COLO668 (cell line): Measurements from ENCODE around the gene KAT7.
A peak's percentile ranks its signal among the peaks of the same experiment; 100 is the strongest.

Experiments
- DNase-seq: peaks from one replicate; lab custom pipeline; 2025; ENCODE audit not compliant: unreplicated experiment; lab: John Stamatoyannopoulos, UW

KAT7 gene

GRCh38 chr17:49760296-49760695, 28.2 kb upstream of the KAT7 start:
- DNase-seq: no peak

DNA sequence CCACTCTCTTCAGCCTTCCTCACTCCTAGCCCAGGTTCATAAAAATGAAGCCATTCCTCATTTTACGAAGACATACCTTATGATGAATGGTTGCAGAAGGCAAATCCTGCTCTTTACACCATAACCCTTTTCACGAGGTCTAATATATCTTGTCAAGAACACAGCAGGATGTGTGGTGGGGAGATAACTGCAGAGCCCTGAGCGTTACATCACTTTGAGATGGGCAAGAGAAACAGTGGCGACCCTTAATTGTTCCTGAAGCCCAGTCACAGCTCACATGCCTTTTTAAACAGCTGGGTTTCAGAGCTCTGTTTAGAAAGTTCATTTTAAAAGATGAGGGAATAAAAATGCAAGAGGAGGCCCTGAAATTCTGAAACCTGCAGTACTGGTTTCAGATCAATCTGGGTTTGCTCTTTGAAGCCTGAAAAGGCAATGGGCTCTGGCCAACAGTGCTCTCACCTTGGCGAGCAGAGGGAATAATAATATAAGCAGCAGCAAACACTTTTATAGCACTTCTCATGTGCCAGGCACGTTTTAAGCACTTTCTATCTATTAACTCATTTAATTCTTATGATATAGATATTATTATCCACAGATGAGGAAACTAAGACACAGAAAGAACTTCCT, 27.4 kb upstream of the KAT7 start:
- DNase-seq: no peak

DNA sequence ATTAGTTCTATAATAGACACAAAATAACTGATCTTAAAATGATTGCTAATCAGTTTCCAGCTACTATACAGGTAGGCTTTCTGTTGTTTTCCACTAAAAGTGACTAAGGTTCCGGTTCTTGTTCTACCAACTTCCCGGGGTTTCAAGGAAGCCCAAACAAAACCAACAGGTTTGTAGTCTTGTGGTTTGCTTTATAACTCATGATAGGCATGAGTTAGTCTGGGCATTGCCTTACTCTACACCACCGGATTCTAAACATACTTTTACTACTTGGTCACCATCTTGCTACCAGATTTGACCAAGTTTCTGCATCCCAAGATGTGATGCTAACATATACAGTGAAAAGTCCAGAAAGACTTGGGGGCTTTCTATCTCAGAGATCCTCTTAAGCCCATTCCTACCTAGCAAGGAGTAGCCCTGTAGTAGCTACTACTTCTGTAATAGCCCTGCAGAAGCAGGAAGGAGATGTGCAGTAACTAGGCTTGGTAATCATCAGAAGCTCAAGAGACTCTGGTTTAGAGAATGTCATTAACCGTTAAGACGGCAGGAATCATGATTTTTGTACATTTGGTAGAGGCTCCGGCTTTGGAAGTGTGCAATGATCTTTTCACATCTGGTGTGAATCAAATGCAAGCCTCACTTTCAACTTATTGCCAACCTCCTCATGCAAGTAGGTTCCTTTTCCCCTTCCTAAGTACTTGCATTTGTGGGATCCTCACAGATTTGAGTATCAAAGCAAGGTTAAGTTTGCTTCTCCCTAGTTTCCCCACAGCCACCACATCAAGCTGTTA, 26.1 kb upstream of the KAT7 start:
- no peak for DNase-seq

- DNase-seq: peak; percentile 79
Observed at GRCh38 chr17:49763735-49764558, 24.5 kb upstream of the KAT7 start, which contains the start of gene FAM117A. FAM117A (minus strand) TSS chr17:49764131; CDS start chr17:49764087, 44 bp downstream.

GRCh38 chr17:49764559-49765180, 23.8 kb upstream of the KAT7 start:
- no peak for DNase-seq

DNA sequence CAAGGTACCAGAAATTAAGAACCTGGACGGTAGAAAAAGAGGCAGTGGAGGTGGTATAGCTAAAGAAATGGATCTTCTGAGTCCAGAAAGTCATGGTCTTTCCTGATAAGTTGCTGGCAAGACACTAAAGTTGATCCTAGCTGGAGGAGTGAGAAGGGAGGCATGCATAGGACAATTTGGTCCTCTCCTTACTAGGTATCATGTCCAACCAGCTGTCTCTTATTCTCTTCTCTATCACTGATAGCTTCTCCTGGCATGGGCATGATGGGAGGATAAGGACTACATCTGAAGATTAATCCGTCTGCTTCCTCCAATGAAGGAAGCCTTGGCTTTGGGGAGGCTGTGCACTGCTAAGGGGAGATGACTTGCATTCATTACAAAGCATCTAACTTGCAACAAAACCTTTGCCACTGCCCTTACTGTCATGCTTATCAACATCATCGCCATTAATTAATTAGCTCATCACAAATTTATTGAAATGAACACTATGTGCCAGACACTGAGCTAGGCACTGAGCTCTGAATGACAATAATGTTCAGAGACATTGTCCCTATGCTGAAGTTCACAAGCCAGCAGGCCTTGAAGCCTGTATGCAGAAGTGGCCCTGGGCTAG, 21.5 kb upstream of the KAT7 start:
- no peak for DNase-seq

GRCh38 chr17:49775546-49776260, 12.8 kb upstream of the KAT7 start:
- no peak for DNase-seq

DNA sequence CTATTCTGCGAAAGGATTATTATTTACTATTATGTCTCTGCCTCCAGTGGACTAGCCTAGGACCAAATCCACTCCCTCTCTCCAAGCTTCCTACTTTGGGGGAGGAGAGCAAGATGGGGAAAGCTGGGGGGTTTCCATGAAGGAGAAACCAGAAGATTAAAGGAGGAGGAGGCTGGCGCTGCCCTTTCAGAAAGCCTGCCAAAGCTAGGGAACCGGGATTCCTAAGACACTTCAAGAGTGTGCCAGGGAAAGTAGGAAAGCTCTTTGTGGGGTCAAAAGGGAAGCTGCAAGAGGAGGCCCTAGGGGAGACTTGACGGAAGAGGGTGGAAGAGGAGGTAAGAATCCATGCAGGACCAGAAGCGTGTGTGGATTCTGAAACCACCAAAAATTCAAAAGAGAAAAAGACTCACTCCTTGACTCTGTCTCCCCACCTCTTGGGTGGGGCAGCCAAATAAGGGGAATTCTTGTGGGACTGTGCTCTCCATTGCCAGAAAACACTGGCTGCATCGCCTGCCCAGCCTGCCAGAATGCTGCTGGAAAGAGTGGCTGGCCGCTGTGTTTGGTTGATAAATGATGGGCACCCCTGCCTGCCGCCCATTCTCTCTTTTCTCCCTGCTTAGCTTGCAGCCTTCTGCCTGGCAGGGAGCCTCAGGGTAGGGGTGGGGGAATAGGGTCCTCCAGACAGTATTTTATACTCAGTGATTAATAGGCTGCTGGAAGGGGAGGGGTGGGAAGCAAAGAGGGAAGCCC, 11.8 kb upstream of the KAT7 start:
- DNase-seq: no peak

DNA sequence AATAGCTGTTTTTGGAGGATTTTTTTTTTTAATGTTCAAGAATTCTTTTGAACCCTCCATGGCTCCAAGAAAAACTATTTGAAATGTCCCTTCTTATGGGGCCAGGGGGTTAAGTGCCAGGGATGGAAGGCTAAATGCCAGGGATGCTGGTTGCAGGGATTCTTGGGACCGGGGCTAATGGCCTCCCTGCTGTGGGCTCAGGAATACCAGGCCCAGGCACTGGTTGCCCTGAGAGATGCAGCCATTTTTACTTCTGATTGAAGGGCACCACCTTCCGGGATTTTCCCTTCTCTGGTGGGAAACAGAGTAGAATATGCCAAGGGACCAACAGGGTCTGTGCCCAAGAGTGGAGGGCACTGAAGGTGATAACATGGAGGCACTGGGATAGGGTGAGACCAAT, 10.9 kb upstream of the KAT7 start:
- no peak for DNase-seq

- DNase-seq: no peak
Observed at GRCh38 chr17:49779156-49779738, 9.2 kb upstream of the KAT7 start.

- DNase-seq: peak; percentile 2
Observed at GRCh38 chr17:49779739-49780231, 8.7 kb upstream of the KAT7 start.

DNA sequence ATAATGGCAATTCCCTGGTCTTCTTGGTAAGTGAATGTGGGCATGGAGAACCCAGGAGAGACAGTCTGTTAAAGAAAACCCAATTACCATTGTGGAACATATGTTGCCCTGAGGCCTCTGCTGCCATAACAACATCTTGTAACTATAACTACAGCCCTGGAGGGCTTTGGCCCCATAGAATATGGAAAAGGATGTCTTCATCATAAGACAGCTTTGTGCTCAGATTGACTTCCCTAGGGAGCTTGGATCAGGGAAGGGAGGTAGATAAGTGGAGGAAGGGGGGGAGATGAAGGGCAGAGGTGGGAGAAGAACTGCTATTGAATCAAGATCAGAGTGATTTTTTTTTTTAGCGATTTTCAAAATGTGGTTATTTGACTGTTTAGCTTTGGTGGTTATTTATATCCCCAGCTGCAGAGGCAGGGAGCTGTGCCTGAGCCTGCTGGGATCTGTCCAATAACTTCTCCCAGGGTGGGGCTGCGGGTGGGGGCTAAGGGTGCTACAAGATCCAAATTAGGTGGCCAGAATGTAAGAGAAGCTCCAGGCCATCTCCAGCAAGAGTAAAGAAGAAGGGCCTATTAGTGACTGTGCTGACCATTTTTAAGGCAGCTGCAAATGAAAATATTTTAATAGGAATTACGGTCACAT, 5.3 kb upstream of the KAT7 start:
- DNase-seq: no peak

DNA sequence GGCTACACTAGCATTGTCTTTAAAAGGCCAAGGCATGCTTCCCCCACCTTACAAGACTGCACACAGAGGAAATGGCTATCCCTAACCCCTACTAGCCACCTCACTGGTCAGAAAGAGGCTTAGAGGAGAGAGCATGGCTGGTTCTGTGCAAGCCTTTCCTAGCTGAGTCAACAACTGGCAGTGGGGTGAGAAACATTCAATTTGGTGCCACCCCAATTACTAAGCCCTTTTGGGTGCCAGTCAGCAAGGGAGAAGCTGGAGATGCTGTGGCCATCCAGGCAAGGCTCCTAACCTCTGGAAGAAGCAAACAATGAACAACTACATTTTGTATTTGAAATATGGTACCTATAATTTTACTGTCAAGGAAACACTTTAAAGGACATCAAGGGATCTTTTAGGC, 4.7 kb upstream of the KAT7 start:
- no peak for DNase-seq

- DNase-seq: no peak
Observed at GRCh38 chr17:49784636-49785035, 3.8 kb upstream of the KAT7 start.

DNA sequence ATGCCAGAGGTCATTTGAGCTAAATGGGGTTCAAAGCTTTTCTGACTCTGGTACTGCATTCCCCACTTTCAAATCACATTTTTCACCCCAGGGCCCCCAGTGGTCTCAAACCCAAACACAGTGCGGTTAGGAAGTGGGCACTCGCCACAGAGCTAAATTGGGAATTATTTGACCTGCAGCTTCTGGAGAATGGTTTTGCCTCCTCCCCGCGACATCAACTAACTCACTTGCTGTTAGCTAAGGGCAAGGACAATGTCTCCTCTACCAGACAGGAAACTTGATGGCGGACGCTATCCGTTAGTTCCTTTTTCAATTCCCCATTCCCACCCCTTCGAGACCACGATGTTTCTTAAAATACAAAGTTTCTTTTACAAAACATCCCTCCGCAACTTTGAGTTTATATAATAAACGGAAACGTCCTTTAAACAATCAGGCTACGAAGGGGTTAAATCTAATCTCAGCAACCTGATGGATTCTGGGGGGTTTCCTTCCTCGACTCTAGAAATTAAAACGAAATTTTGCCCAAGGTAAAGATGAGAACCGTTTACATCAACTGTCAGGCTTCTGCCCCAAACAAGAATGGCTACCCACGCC, 500 bp upstream of the KAT7 start:
- no peak for DNase-seq

DNA sequence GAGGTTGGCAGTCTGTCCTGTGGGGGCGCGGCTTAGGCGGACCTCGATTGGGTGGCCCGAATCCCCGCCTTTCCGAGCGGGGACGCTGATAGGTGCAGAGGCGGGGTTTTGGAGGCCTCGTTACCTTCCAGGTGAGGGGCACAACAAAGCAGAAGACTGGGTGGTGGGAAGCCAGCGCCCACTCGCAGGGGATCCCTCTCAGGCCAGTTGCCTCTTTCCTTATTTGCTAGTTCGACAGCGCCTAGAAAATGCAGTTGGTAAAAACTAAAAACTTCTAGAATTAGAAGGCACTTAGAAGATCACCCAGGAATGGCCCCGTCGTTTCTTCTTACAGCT, 730 bp downstream of the KAT7 start:
- no peak for DNase-seq

- no peak for DNase-seq
Observed at GRCh38 chr17:49793309-49793708, 4.8 kb downstream of the KAT7 start.

DNA sequence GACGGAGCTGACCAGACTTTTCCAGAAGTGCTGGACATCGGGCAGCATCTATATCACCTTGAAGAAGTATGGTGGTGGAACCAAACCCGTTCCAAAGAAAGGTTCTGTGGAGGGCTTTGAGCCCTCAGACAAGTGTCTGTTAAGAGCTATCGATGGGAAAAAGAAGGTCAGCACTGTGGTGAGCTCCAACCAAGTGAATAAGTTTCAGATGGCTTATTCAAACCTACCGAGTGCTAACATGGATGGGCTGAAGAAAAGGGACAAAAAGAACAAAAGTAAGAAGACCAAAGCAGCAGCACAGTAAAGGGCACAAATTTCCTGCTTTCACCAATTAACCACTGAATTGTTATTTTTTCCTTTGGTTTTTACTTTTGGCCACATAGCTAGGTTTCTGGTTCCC, 6.9 kb downstream of the KAT7 start:
- DNase-seq: no peak
